Endothelial cell of umbilical vein (primary cell): ENCODE results near the gene LMX1A. TPM values are rescaled to one million over a fixed set of nuclear protein-coding genes. Genes with fewer than 3 reads are reported as not detected.

Experiments used
- BruUV-seq: library from RNA; stranded (reverse); fragments of 400-500 nt; replicated peaks from 2 replicates; lab custom pipeline; 2021; lab: Mats Ljungman, UMichigan
- CTCF ChIA-PET: fragments of 300-600, 350-600 bp; sonication (Branson Sonifier 250); formaldehyde crosslinking; loops from one replicate; lab custom pipeline; 2021; ENCODE audit warnings: antibody characterized with exemption, inconsistent platforms; lab: Charles Lee
- POLR2A ChIA-PET: fragments of 300-600, 350-600 bp; sonication (Branson Sonifier 250); formaldehyde crosslinking; loops from one replicate; lab custom pipeline; 2021; ENCODE audit warnings: antibody characterized with exemption, inconsistent platforms; lab: Charles Lee
- DNase-seq: peaks from one replicate; pipeline ENCODE4 v3.0.0-alpha.2; 2011; ENCODE audit warnings: low read depth, low spot score
- FAIRE-seq: peaks from 2 replicates; lab custom pipeline; 2011; peaks lifted over from hg19 to GRCh38; lab: Jason Lieb, UNC
- H2AFZ ChIP-seq: 2 replicates; pipeline ENCODE4 v1.6.0; 2012; ENCODE audit warnings: low read depth, low read length, control low read depth, inconsistent platforms
- H3K27ac ChIP-seq: 2 replicates; pipeline ENCODE4 v1.5.1; 2011; ENCODE audit warnings: low read depth, mild to moderate bottlenecking, control low read depth, low read length, moderate library complexity; ENCODE audit not compliant: insufficient read depth
- H3K27me3 ChIP-seq, 2 experiments: 2 replicates each; pipeline versions ENCODE4 v1.6.0 to v1.6.1; 2011; ENCODE audit warnings: low read length in 2 of 2, mixed read lengths in 1 of 2; ENCODE audit not compliant: control insufficient read depth in 2 of 2, insufficient read depth in 2 of 2
- H3K36me3 ChIP-seq, 2 experiments: 2 replicates in 1 of 2; 3 replicates in 1 of 2; pipeline ENCODE4 v1.5.1; 2011; ENCODE audit warnings: low read length in 2 of 2, mild to moderate bottlenecking in 1 of 2, moderate library complexity in 1 of 2; ENCODE audit not compliant: control insufficient read depth in 2 of 2, insufficient read depth in 2 of 2; ENCODE audit errors: extremely low read depth in 1 of 2
- H3K4me1 ChIP-seq: 3 replicates; pipeline ENCODE4 v1.5.1; 2011; ENCODE audit warnings: mild to moderate bottlenecking, low read length; ENCODE audit not compliant: control insufficient read depth, insufficient read depth; ENCODE audit errors: extremely low read depth
- H3K4me2 ChIP-seq: 2 replicates; pipeline ENCODE4 v1.6.1; 2011; ENCODE audit warnings: low read length, control low read depth, mixed read lengths; ENCODE audit not compliant: insufficient read depth
- H3K4me3 ChIP-seq, 3 experiments: fragments of 200-600 bp in 1 of 3; sonication (generic), shearing (Covaris generic) in 1 of 3; replicated peaks in 1 of 3; 2 replicates each; pipeline ENCODE4 v1.5.1; 2011 to 2016; ENCODE audit warnings: control low read depth in 3 of 3, low read length in 3 of 3, mild to moderate bottlenecking in 2 of 3, inconsistent platforms in 1 of 3, low read depth in 1 of 3, moderate library complexity in 1 of 3; ENCODE audit not compliant: insufficient read depth in 1 of 3
- H3K79me2 ChIP-seq: 2 replicates; pipeline ENCODE4 v1.6.0; 2012; ENCODE audit warnings: low read length, inconsistent platforms; ENCODE audit not compliant: control insufficient read depth, insufficient read depth
- H3K9ac ChIP-seq: replicated peaks from 2 replicates; pipeline ENCODE3; 2011; ENCODE audit warnings: low read length, control low read depth; ENCODE audit not compliant: insufficient read depth; ENCODE audit errors: extremely low read depth
- H3K9me1 ChIP-seq: replicated peaks from 3 replicates; pipeline ENCODE4 v1.6.0; 2011; ENCODE audit warnings: mild to moderate bottlenecking, low read length; ENCODE audit not compliant: control insufficient read depth, insufficient read depth; ENCODE audit errors: extremely low read depth
- H3K9me3 ChIP-seq: replicated peaks from 2 replicates; pipeline ENCODE4 v1.5.1; 2012; ENCODE audit warnings: low read length, inconsistent platforms; ENCODE audit not compliant: control insufficient read depth, insufficient read depth
- H4K20me1 ChIP-seq: replicated peaks from 2 replicates; pipeline ENCODE3; 2011; ENCODE audit warnings: mild to moderate bottlenecking, low read length; ENCODE audit not compliant: control insufficient read depth, insufficient read depth; ENCODE audit errors: extremely low read depth
- FOS ChIP-seq: IDR thresholded peaks from 2 replicates; pipeline ENCODE4 v1.6.1; 2011; ENCODE audit warnings: mild to moderate bottlenecking, low read length, moderate library complexity, borderline replicate concordance; ENCODE audit not compliant: insufficient read depth
- GATA2 ChIP-seq: IDR thresholded peaks from 2 replicates; pipeline ENCODE4 v1.7.0; 2011; ENCODE audit warnings: low read depth, mild to moderate bottlenecking, moderate library complexity, mixed read lengths, low read length; ENCODE audit not compliant: insufficient read length, insufficient read depth
- JUN ChIP-seq: IDR thresholded peaks from 2 replicates; pipeline ENCODE4 v1.6.1; 2011; ENCODE audit warnings: borderline replicate concordance, low read depth; ENCODE audit not compliant: insufficient read length, insufficient read depth
- POLR2A ChIP-seq: IDR thresholded peaks from 2 replicates; pipeline ENCODE4 v1.6.1; 2012; ENCODE audit warnings: low read depth, mild to moderate bottlenecking, control low read depth, low read length
- POLR2AphosphoS5 ChIP-seq: IDR thresholded peaks from 2 replicates; pipeline ENCODE4 v1.6.1; 2012; ENCODE audit warnings: low read depth, mild to moderate bottlenecking, control low read depth, low read length, moderate library complexity; ENCODE audit not compliant: insufficient read depth
- dilution Hi-C: fragments of 300-500 bp; cut with MboI; formaldehyde crosslinking; loops from one replicate; pipeline ENCODE4 v1.15.0; 2019; ENCODE audit warnings: low sequenced_read_pairs; ENCODE audit not compliant: extremely low pct_ligation_motif_present
- intact Hi-C: fragments of 100-400 bp; cut with micrococcal nuclease; formaldehyde crosslinking; loops from one replicate; pipeline ENCODE4 v1.10.0; 2022
- polyA plus RNA-seq, 4 experiments: library from polyadenylated mRNA; depleted of rRNA in 3 of 4; stranded (reverse) in 3 of 4; unstranded in 1 of 4; fragments of >200 nt; gene quantifications; 2 replicates each; pipeline versions ENCODE4 v1.2.1 to v1.2.3, GENCODE V29; 2011 to 2012; ENCODE audit warnings: missing spikeins in 1 of 4
- total RNA-seq: library from RNA; stranded (reverse); gene quantifications from 2 replicates; pipeline ENCODE4 v1.2.3, GENCODE V29; 2021

Gene LMX1A
- total and polyA plus RNA-seq, 2 donors (not counting 3 experiments of a cell fraction or from before 2014, with no cell fraction given): not detected

DNA sequence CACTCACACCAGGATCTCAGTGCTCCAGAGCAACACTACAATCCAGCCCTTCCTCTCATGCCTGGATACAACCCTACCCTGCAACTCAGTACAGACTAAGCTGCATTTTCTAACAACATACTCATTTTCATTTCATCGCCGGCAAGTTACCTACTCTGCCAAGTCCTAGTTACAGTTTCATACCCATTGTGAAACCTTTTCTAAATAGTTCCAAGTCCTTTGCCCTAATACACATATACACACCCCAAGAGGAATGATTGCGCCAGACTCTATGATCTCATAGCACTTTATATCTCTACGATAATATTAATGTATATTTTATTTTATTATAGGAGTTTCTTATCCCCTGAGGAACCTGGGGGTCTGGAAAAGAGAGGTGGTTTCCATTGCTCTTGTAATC is 122.4 kb downstream of the LMX1A start:
- Histone ChIP-seq H3K27ac (no peak overlapping the region), H3K9me1 (no peaks in the 10 kb centered on the region), H3K4me1 (no peaks in the 10 kb centered on the region), H3K9me3 (no peaks in the 10 kb centered on the region), H3K4me2 (no peak overlapping the region), H3K27me3 (peaks cover 13 to 23% of the 10 kb centered on the region in 2 experiments), H3K4me3 (no peak overlapping the region), H3K79me2 (no peaks in the 10 kb centered on the region), H3K9ac (no peak overlapping the region), H2AFZ (no peak overlapping the region), H3K36me3 (no peaks in the 10 kb centered on the region), H4K20me1 (no peaks in the 10 kb centered on the region)
- dilution Hi-C loops (no loop called here), intact Hi-C loops (no loop called here)
- no peak for DNase-seq
- POLR2A ChIA-PET: no interaction called here
- CTCF ChIA-PET: no interaction called here
- BruUV-seq: no TSS peak
- no peak for TF ChIP-seq JUN
- no peak for TF ChIP-seq POLR2A
- FAIRE-seq: no peak

- Histone ChIP-seq H2AFZ (no peak overlapping the region), H4K20me1 (no peaks in the 10 kb centered on the region), H3K9ac (no peak overlapping the region), H3K4me3 (no peak overlapping the region), H3K9me3 (no peaks in the 10 kb centered on the region), H3K27me3 (no peaks in the 10 kb centered on the region), H3K4me1 (no peaks in the 10 kb centered on the region), H3K27ac (no peak overlapping the region), H3K79me2 (no peaks in the 10 kb centered on the region), H3K4me2 (no peak overlapping the region), H3K36me3 (no peaks in the 10 kb centered on the region), H3K9me1 (no peaks in the 10 kb centered on the region)
- dilution Hi-C loops (no loop called here), intact Hi-C loops (no loop called here)
- BruUV-seq: no TSS peak
- CTCF ChIA-PET: no interaction called here
- POLR2A ChIA-PET: no interaction called here
- no peak for FAIRE-seq
- TF ChIP-seq FOS: no peak
- no peak for TF ChIP-seq POLR2A
- TF ChIP-seq POLR2AphosphoS5: no peak
- TF ChIP-seq JUN: no peak
- TF ChIP-seq GATA2: no peak
- DNase-seq: no peak
Observed at GRCh38 chr1:165228676-165229075, 127.8 kb downstream of the LMX1A start.
